ENCODE data around the gene LRSAM1. TPM values are rescaled to one million over a fixed set of nuclear protein-coding genes. Genes with fewer than 3 reads are reported as not detected.

The LRSAM1 gene
- total and polyA plus RNA-seq, 5 donors, result 14.4 to 23.8 (median 23.2) TPM

DNA sequence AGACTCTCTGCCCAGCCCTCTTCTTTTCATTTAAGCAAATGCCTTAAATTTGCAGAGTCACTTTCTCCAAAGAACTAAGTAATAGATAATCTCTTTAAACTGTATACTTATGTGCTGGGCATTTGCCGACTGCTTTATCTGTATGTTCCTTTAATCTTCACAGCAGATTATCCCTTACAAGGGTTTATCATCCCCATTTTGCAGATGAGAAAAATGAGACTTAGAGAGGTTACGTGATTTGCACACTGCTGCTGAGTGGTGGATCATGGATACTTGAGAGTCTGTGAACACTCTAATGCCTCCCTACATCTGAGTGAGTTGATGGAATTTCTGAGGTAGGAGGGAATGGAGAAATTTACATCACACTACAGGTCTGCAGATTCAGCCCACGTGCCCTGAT is 23.0 kb upstream of the LRSAM1 start:
- H3K27me3 ChIP-seq (ENCODE audit: control insufficient read depth, insufficient read depth), result no peaks in the 10 kb centered on the region
- H3K4me1 ChIP-seq (ENCODE audit: control insufficient read depth, insufficient read depth, low read length), result no peaks in the 10 kb centered on the region
- no peak for ATAC-seq
- 89% methylated on average over 3 of the region's 3 CpGs for WGBS
- DNase-seq, result no peak
- intact Hi-C loops (cut with DNase I), result no loop called here
- no peak overlapping the region for H3K27ac ChIP-seq (ENCODE audit: low read length)
- H3K9me3 ChIP-seq (ENCODE audit: control insufficient read depth, low read length), result no peaks in the 10 kb centered on the region
- H3K4me3 ChIP-seq (ENCODE audit: low read length), result no peak overlapping the region

DNA sequence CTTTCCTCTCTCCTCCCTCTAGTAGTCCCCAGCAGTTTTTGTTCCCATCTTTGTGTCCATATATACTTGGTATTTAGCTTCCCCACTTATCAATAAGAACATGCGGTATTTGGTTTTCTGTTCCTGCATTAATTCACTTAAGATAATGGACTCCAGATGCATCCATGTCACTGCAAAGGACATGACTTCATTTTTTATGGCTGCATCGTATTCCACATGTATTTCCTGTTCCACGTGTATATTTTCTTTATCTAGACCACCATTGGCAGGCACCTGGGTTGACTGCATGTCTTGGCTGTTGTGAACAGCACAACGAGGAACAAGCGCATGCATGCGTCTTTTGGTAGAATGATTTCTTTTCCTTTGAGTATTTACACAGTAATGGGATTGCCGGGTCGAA is 20.9 kb upstream of the LRSAM1 start:
- no peak for ATAC-seq

DNA sequence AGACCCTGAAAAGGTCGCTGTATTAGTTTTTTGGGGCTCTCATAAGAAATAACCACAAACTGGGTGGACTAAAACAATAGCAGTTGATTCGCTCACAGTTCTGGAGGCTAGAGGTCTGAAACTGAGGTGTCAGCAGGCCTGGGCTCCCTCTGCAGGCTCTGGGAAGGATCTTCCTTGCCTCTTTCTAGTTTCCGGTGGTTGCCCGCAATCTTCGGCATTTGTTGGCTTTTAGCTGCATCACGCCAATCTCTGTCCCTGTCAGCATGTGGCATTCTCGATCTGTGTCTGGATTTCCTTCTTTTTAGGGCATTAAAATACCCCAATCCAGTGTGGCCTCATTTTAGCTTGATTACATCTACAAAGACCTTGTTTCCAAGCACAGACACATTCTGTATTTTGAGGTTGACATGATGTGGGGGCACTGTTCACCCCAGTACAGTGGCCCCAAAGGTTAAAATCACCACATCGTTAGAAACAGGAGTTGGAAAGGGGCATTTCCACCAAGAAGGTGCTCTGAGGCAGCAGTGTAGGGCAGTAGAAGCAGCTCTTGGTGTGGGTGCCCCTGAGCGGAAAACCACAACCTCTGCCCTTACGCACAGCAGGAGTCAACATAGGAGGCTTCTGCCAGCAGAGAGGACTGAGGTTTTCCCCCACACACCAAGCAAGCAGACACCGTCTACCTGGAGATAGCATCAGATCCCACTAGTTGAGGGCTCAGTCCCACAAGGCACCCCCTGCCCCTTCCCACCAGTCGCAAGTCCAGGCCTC is 13.6 kb upstream of the LRSAM1 start:
- intact Hi-C loops (cut with DNase I), result no loop called here
- Histone ChIP-seq H3K27ac (ENCODE audit: low read length) (no peak overlapping the region), H3K9me3 (ENCODE audit: control insufficient read depth, low read length) (no peaks in the 10 kb centered on the region), H3K4me1 (ENCODE audit: control insufficient read depth, insufficient read depth, low read length) (no peaks in the 10 kb centered on the region), H3K4me3 (ENCODE audit: low read length) (no peak overlapping the region), H3K27me3 (ENCODE audit: control insufficient read depth, insufficient read depth) (no peaks in the 10 kb centered on the region)
- WGBS, result 87% methylated on average over 12 of the region's 12 CpGs
- no peak for DNase-seq
- ATAC-seq, result no peak

More for the DNA sequence above, 20.9 kb upstream of the LRSAM1 start:
- no peak for DNase-seq
- intact Hi-C loops (cut with DNase I), result no loop called here
- no peaks in the 10 kb centered on the region for H3K9me3 ChIP-seq (ENCODE audit: control insufficient read depth, low read length)
- no peaks in the 10 kb centered on the region for H3K4me1 ChIP-seq (ENCODE audit: control insufficient read depth, insufficient read depth, low read length)
- no peak overlapping the region for H3K27ac ChIP-seq (ENCODE audit: low read length)
- WGBS, result 94% methylated on average over 8 of the region's 8 CpGs
- no peaks in the 10 kb centered on the region for H3K27me3 ChIP-seq (ENCODE audit: control insufficient read depth, insufficient read depth)
- no peak overlapping the region for H3K4me3 ChIP-seq (ENCODE audit: low read length)

DNA sequence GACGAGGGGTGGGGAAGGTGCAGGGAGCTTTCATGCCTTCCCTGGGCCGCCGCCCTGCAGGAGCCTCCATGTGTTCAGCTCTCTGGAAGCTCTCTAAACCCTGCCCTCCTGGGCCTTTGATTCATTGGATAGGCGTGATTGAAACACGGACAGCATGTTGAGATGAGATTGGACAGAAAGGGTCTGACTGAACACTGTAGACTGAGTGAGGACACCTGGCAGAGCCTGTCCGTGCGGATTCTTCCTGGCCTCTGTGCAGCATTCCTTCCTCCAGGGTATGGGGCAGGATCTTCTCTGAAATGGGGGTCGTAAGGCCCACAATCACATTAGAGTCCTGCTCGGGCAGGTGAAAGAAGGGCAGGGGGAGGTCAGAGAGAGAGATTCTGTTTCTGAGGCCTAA is 12.9 kb upstream of the LRSAM1 start:
- intact Hi-C loops (cut with DNase I), result no loop called here
- Histone ChIP-seq H3K9me3 (ENCODE audit: control insufficient read depth, low read length) (no peaks in the 10 kb centered on the region), H3K4me3 (ENCODE audit: low read length) (no peak overlapping the region), H3K27me3 (ENCODE audit: control insufficient read depth, insufficient read depth) (no peaks in the 10 kb centered on the region), H3K4me1 (ENCODE audit: control insufficient read depth, insufficient read depth, low read length) (no peaks in the 10 kb centered on the region), H3K27ac (ENCODE audit: low read length) (no peak overlapping the region)
- no peak for ATAC-seq
- WGBS, result 92% methylated on average over 9 of the region's 9 CpGs
- no peak for DNase-seq

DNA sequence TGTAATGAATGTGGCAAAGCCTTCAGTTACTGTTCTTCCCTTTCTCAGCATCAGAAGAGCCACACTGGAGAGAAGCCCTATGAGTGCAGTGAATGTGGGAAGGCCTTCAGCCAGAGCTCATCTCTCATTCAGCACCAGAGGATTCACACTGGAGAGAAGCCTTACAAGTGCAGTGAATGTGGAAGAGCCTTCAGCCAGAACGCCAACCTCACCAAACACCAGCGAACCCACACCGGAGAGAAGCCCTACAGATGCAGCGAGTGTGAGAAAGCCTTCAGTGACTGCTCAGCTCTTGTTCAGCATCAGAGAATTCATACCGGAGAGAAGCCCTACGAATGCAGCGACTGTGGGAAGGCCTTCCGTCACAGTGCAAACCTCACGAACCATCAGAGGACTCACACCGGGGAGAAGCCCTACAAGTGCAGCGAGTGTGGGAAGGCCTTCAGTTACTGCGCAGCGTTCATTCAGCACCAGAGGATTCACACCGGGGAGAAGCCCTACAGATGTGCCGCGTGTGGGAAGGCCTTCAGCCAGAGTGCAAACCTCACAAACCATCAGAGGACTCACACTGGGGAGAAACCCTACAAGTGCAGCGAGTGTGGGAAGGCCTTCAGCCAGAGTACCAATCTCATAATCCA is 6.9 kb upstream of the LRSAM1 start:
- H3K9me3 ChIP-seq (ENCODE audit: control insufficient read depth, low read length), result no peaks in the 10 kb centered on the region
- DNase-seq (no peak), ATAC-seq (no peak)
- WGBS, result 92% methylated on average over 17 of the region's 17 CpGs
- no peaks in the 10 kb centered on the region for H3K27me3 ChIP-seq (ENCODE audit: control insufficient read depth, insufficient read depth)
- peaks cover under 1% of the 10 kb centered on the region for H3K4me1 ChIP-seq (ENCODE audit: control insufficient read depth, insufficient read depth, low read length)
- intact Hi-C loops (cut with DNase I), result no loop called here
- H3K4me3 ChIP-seq (ENCODE audit: low read length), result no peak overlapping the region
- no peak overlapping the region for H3K27ac ChIP-seq (ENCODE audit: low read length)

DNA sequence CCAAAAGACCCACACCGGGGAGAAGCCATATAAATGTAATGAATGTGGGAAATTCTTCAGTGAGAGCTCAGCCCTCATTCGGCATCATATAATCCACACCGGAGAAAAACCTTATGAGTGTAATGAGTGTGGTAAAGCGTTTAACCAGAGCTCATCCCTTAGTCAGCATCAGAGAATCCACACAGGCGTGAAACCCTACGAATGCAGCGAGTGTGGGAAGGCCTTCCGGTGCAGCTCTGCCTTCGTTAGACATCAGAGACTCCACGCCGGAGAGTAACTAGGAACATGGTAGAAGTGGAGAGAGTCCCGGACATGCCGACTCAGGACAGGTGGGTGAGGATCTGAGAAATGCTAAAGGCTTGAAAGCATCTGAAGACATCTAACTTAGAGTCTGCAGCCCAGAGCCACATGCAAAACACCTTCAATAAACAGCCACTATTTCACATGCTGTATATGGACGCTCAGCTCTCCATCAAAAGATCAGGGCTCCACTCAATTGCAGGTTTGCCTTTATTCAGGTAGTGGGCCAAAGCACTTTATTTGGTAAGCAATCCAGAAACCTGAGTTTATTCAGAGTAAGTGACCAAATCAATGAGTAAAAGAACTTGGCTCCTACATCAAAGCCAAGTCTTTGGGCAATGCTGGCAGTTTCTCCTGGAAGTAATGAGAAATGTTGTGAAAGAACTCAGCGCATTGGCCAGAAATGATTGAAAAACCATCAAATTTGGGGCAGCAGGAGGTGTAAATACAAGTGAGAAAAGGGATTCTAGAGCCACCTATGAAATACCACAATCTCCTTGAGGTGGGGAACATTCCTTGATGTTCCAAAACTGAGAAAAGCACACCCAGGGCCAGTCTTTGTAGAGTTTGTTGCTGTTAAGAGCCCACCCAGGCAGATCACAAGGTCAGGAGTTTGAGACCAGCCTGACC is 6.1 kb upstream of the LRSAM1 start:
- H3K4me1 ChIP-seq (ENCODE audit: control insufficient read depth, insufficient read depth, low read length), result peaks cover 8% of the 10 kb centered on the region
- intact Hi-C loops (cut with DNase I), result no loop called here
- 95% methylated on average over 15 of the region's 15 CpGs for WGBS
- DNase-seq (no peak), ATAC-seq (no peak)
- no peaks in the 10 kb centered on the region for H3K9me3 ChIP-seq (ENCODE audit: control insufficient read depth, low read length)
- H3K27me3 ChIP-seq (ENCODE audit: control insufficient read depth, insufficient read depth), result no peaks in the 10 kb centered on the region
- H3K4me3 ChIP-seq (ENCODE audit: low read length), result no peak overlapping the region
- H3K27ac ChIP-seq (ENCODE audit: low read length), result no peak overlapping the region

DNA sequence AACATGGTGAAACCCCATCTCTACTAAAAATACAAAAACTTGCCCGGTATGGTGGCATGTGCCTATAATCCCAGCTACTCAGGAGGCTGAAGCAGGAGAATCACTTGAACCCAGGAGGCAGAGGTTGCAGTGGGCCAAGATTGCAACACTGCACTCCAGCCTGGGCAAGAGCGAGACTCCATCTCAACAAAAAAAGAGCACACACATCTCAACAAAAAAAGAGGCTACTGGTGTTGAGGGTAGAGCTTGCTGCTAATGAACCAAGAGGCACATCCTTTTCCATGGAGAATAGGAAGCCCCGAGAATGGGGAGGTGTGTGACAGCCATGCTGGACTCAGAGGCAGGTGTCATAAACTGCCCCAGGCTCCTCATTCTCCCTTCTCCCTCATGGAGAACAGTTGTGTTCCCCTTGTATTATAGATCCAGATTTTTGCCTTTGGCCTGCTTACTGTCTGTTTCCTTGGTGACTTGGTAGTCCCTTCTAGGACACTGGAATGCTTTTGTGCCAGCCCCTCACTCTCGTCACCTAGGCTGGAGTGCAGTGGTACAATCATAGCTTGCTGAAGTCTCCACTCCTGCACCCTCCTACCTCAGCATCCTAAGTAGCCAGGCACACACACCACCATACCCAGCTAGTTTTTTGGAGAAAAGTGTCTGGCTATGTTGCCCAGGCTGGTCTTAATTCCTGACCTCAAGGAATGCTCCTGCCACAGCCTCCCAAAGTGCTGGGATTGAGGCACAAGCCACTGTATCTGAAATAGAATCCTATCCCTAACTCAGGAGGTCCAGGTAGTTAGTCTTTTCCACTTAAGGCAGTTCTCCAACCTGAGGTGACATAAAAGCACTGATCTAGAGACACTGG is 5.2 kb upstream of the LRSAM1 start:
- Histone ChIP-seq H3K27ac (ENCODE audit: low read length) (no peak overlapping the region), H3K4me3 (ENCODE audit: low read length) (no peak overlapping the region), H3K27me3 (ENCODE audit: control insufficient read depth, insufficient read depth) (no peaks in the 10 kb centered on the region), H3K4me1 (ENCODE audit: control insufficient read depth, insufficient read depth, low read length) (peaks cover 10% of the 10 kb centered on the region), H3K9me3 (ENCODE audit: control insufficient read depth, low read length) (no peaks in the 10 kb centered on the region)
- DNase-seq (no peak), ATAC-seq (no peak)
- WGBS, result 78% methylated on average over 4 of the region's 4 CpGs
- intact Hi-C loops (cut with DNase I), result no loop called here

DNA sequence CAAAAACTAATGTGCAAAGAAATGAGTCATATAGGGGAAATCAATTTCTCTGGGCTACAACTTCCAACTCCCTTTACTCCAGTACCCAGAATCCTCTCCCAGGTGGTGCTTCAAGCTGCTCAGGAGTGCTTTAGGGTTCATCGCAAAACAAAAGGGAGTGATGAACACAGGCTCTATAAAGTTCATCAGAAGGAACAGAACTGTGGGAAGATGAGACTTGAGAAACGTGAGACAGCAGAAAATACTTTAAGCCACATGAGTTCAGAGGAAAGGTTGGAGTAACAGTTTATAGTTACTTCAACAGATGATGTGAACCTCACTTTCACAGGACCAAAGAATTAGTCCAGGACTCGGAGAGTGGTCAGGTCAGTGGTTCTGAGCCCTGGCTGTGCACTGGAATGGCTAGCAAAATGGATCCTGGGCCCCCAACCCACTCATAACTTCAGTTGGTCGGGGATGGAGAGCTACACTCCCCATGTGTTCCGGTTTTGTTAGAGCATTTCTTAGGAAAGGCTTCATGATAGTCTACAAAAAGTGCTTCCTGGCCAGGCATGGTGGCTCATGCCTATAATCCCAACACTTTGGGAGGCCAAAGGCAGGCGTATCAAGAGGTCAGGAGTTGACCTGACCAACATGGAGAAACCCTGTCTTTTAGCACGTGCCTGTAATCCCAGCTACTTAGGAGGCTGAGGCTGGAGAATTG is 4.4 kb upstream of the LRSAM1 start:
- H3K27me3 ChIP-seq (ENCODE audit: control insufficient read depth, insufficient read depth), result no peaks in the 10 kb centered on the region
- peaks cover 10% of the 10 kb centered on the region for H3K4me1 ChIP-seq (ENCODE audit: control insufficient read depth, insufficient read depth, low read length)
- no peak for DNase-seq
- ATAC-seq, result no peak
- WGBS, result 77% methylated on average over 7 of the region's 7 CpGs
- H3K9me3 ChIP-seq (ENCODE audit: control insufficient read depth, low read length), result no peaks in the 10 kb centered on the region
- H3K4me3 ChIP-seq (ENCODE audit: low read length), result no peak overlapping the region
- intact Hi-C loops (cut with DNase I), result no loop called here
- no peak overlapping the region for H3K27ac ChIP-seq (ENCODE audit: low read length)

DNA sequence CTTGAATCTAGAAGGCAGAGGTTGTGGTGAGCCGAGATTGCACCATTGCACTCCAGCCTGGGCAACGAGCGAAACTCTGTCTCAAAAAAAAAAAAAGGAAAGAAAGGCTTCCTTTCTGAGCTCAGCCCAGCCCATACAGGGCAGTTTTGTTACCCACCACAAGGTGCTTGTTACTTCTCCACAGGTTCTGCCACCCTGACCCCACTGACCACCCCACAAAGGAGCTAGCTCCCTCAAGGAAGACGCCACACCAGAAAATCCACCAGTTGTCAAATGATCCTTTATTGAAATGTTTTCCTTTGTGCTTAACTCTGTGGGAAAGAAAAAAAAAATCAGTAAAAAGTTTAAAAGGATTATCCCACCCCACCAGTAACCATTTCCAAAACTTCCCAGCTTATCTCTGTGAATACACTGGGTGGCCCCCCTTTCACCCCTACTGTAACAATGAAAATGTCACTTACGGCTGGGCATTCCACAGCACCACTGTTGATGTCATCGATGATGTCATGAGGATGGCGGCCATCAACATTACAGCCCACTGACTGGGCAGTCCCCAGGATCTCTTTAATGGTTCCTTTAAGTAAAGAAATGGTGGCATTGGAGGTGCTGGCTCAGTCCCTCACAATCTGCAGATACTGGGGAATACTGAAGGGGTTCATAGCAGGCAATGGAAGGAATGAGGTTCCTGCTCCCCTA is 3.7 kb upstream of the LRSAM1 start:
- WGBS, result 73% methylated on average over 7 of the region's 7 CpGs

More for the DNA sequence above, 3.7 kb upstream of the LRSAM1 start:
- DNase-seq (no peak), ATAC-seq (no peak)
- Histone ChIP-seq H3K4me1 (ENCODE audit: control insufficient read depth, insufficient read depth, low read length) (peaks cover 14% of the 10 kb centered on the region), H3K9me3 (ENCODE audit: control insufficient read depth, low read length) (no peaks in the 10 kb centered on the region), H3K27ac (ENCODE audit: low read length) (no peak overlapping the region), H3K27me3 (ENCODE audit: control insufficient read depth, insufficient read depth) (no peaks in the 10 kb centered on the region), H3K4me3 (ENCODE audit: low read length) (no peak overlapping the region)
- intact Hi-C loops (cut with DNase I), result no loop called here

Measured in right cardiac atrium (tissue), 5 donors.